Myocyte (in vitro differentiated cells): Measurements from ENCODE around the gene CRAT. TPM values are rescaled to one million over a fixed set of nuclear protein-coding genes. Genes with fewer than 3 reads are reported as not detected.
A peak's percentile ranks its signal among the peaks of the same experiment; 100 is the strongest.

ENCODE experiments used
- DNase-seq: peaks from one replicate; pipeline ENCODE4 v3.0.0-alpha.2; 2012; ENCODE audit warnings: low read depth
- total RNA-seq: library from RNA; depleted of rRNA; stranded (reverse); fragments of >200 nt; gene quantifications from 2 replicates; pipeline ENCODE4 v1.2.3, GENCODE V29; 2014

The CRAT gene
- total RNA-seq, 1 donor from 2014 or later = 102 TPM

DNA sequence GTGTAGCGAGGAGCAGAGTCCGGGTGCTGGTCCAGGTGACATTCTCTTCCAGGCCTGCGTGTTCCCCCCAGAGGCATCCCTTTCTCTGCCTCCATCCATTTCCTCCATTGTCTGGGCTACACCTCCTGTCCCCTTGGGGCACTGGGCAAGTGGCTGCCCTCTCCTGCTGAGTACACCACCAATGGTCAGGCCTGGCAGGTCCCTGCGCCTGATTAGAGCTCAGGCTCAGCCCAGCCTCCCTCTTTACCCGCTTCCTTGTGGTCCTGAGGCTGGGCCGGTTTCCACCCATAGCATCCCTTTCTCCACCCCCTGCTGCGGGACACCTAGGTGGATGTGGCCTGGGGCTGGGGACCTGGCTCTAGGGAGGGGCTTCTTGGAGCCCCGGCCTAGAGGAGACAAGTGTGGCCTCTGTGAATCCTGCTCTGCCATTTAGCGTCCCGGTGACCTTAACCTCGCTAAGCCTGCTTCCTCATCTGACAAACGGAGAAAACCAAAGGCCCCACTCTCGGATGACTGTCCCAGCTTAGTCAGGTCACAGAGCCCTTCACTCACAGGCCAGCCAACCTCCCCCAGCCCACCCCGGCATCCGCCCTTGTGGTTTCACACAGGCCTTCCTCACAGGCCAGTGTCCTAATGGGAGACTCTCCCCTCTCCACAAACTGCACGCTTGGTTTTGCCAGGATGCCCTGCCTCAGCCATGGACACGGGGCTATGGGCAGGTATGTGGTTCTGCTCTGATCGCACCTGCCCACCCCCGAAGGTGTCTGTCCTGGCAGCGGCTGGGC lies 16.8 kb downstream of the CRAT start:
- no peak for DNase-seq

GRCh38 chr9:129089246-129089645 lies 21.3 kb downstream of the CRAT start:
- DNase-seq = no peak

DNA sequence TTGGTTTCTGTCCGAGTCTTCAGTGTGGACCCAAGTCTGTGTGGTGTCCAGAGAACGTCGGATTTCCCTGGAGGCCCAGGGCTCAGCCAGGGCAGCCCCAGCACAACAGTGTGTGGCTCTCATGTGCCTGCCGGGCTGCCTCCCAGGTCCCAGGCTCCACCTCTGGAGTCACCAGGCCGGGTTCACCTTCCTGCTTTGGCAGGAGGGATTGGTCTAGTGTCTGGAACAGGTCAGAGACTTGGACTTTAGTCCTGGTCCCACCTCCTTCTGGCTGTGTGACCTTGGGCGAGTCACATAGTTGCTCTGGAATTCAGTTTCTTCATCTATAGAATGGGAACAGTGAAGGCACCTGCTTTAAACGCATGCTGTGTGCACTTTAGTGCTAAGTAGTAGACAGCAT lies 26.5 kb downstream of the CRAT start:
- DNase-seq = no peak

GRCh38 chr9:129081388-129081904 lies 29.1 kb downstream of the CRAT start:
- no peak for DNase-seq

GRCh38 chr9:129080601-129081387 lies 29.8 kb downstream of the CRAT start, which contains the start of gene DOLPP1:
Gene DOLPP1, plus strand, starts transcription at chr9:129081111. Its CDS starts 21 bp downstream, at chr9:129081132.
- DNase-seq = peak; percentile 100

- no peak for DNase-seq
These were observed 30.3 kb downstream of the CRAT start for GRCh38 chr9:129080298-129080600.

DNA sequence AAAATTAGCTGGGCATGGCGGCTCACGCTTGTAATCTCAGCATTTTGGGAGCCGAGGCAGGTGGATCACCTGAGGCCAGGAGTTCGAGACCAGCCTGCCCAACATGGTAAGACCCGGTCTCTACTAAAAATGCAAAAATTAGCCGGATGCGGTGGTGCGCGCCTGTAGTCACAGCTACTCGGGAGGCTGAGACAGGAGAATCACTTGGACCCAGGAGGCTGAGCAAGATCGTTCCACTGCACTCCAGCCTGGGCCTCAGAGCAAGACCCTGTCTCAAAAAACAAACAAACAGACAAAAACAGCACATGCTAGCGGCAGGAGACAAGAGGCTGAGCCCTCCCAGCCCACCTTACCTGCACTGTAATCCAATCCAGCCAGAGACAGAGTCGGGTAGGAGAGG lies 30.8 kb downstream of the CRAT start:
- no peak for DNase-seq

GRCh38 chr9:129078691-129079503 lies 31.7 kb downstream of the CRAT start:
- no peak for DNase-seq

DNA sequence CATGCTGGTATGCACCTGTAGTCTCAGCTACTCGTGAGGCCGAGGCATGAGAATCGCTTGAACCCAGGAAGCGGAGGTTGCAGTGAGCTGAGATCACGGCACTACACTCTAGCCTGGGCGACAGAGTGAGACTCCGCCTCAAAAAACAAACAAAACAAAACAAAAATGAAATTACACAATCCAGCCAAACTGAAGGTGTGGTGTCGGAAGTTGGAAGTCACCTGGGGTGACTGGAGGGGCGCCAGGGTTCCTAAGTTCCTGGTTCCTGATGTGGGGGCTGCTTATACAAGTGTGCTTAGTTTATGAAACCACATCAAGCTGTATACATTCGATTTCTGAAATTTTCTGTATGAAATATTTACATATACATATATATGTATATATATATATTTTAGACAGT lies 33.4 kb downstream of the CRAT start:
- no peak for DNase-seq

DNA sequence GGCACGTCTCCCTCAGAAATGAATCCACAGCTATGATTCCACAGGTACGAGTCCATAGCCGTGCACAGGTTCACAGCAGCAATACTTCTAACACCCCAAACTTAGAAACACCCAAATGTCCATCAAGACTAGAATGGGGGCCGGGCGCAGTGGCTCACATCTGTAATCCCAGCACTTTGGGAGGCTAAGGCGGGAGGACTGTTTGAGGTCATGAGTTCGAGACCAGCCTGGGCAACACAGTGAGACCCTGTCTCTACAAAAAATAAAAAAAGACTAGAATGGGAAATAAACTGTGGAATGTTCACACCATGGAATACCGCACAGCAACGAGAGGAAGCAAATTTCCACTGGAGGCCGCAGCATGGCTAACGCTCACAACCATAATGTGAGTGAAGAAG lies 34.0 kb downstream of the CRAT start:
- DNase-seq = no peak

DNA sequence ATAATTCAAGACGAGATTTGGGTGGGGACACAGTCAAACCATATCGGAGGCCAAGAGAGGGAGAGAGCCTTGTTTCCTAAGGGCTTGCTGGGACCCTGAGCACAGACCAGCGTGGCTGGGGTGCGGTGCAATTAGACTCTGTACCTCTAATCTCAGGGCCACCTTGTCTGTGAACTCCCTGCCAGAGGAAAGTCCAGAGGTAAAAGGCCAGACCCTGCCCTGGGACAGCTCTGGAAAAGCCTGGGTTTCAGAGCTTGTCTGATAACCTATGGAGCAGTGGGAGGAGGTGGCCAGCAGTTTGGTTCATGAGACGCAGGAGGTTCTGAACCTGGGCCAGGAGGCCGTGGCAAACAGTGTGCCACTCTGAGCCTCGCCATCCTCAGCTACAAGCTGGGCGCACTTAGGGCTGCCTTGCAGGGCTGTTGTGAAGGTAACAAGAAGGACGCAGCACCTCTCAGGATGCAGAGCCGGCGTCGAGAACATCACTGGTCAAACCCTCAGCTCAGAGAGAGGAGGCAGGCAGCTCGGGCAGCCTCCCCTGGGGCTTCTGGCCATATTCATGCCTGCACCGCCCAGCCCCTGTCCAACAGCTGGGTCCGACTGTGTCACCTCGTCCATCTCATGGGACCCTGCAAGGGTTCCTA lies 34.5 kb downstream of the CRAT start:
- no peak for DNase-seq

DNA sequence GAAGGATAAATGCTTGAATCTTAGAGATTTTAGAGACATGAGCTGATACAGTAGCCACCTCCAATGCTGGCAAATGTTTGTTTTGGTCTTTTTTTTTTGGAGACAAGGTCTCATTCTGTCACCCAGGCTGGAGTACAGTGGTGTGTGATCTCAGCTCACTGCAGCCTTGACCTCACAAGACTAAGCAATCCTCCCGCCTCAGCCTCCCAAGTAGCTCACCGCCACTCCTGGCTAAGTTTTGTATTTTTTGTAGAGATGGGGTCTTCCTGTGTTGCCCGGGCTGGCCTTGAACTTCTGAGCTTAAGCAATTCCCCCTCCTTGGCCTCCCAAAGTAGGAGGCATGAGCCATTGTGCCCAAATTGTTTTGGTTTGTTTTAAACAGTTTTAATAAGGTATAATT lies 36.5 kb downstream of the CRAT start:
- no peak for DNase-seq

- DNase-seq = no peak
These were observed 37.2 kb downstream of the CRAT start for GRCh38 chr9:129073404-129073803.

GRCh38 chr9:129072171-129072570 lies 38.4 kb downstream of the CRAT start:
- no peak for DNase-seq

- DNase-seq = no peak
These were observed 39.0 kb downstream of the CRAT start for GRCh38 chr9:129071526-129072126.

DNA sequence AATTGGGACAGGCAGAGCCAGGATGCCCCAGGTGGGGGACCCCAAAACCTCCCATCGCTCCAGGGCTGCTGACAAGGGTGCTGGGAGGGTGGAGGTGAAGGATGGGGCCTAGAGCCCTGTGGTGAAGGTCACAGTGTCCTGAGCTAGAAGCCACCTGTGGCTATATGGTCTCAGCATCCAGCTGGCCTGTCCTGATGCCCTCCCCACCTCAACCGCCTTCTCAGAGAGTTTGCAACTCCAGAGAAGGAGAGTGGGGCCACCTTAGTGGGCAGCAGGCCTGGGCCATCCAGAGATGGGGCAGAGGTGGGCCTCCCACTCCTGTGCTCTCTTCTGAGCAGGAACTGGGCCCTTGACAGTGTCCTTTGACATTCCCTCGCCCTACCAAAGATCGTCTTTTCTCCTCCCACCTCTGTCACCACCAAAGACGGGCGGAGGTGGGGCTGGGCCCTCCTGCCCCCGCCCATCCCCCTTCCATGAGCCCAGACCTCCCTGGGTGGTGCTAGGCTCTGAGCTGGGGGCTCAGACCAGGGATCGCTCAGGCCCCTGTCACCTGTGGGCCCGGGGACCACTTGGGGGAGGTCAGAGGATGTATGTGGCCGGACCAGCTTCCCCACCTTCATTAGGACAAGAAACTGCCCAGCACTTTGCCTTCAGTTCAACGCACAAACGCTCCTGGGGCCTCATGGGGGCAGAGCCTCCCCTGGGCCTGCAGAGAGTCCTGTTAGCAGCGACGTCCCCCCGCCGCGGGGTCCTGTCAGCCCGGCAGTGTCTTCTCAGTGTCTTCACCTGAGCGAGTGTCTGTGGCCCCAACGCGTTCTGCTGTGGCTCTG lies 39.7 kb downstream of the CRAT start:
- DNase-seq = no peak

- no peak for DNase-seq
These were observed 40.5 kb downstream of the CRAT start for GRCh38 chr9:129069862-129070641.

GRCh38 chr9:129068990-129069861 lies 41.4 kb downstream of the CRAT start:
- DNase-seq = peak; percentile 94
